Neural crest cell (in vitro differentiated cells): ENCODE measurements around the gene SEC16A. TPM values are rescaled to one million over a fixed set of nuclear protein-coding genes. Genes with fewer than 3 reads are reported as not detected.
A peak's percentile ranks its signal among the peaks of the same experiment; 100 is the strongest.

Experiments used
- DNase-seq: peaks from one replicate; pipeline ENCODE4 v3.0.0; 2021; ENCODE audit warnings: low read depth, mixed read lengths, low spot score
- H3K27ac Mint-ChIP-seq: one replicate; pipeline ENCODE4 v1.8.0; 2021; ENCODE audit warnings: mild to moderate bottlenecking, mixed read lengths; ENCODE audit not compliant: unreplicated experiment
- H3K27me3 Mint-ChIP-seq: 2 replicates; pipeline ENCODE4 v1.8.0; 2021; ENCODE audit warnings: low read depth, mild to moderate bottlenecking, mixed read lengths
- H3K36me3 Mint-ChIP-seq: 2 replicates; pipeline ENCODE4 v1.8.0; 2021; ENCODE audit warnings: low read depth, mild to moderate bottlenecking, mixed read lengths
- H3K4me1 Mint-ChIP-seq: 2 replicates; pipeline ENCODE4 v1.8.0; 2021; ENCODE audit warnings: mixed read lengths
- H3K4me3 Mint-ChIP-seq: one replicate; pipeline ENCODE4 v1.8.0; 2021; ENCODE audit warnings: mild to moderate bottlenecking, mixed read lengths
- H3K9me3 Mint-ChIP-seq: 2 replicates; pipeline ENCODE4 v1.8.0; 2021; ENCODE audit warnings: mixed read lengths
- CTCF ChIP-seq: fragments of 200-600 bp; sonication (generic); conservative IDR thresholded peaks from 2 replicates; pipeline ENCODE4 v1.5.0; 2021; ENCODE audit warnings: antibody characterized with exemption, mild to moderate bottlenecking
- total RNA-seq: library from RNA; stranded (reverse); gene quantifications from 2 replicates; pipeline ENCODE4 v1.2.1, GENCODE V29; 2021

SEC16A gene
- total RNA-seq, 1 donor from 2014 or later = 77.2 TPM

GRCh38 chr9:136433849-136434579 is 48.8 kb downstream of the SEC16A start:
- Mint-ChIP-seq H3K4me1 (peaks cover 22% of the 10 kb centered on the region), H3K27ac (no peak overlapping the region), H3K27me3 (no peaks in the 10 kb centered on the region), H3K9me3 (no peaks in the 10 kb centered on the region), H3K4me3 (no peak overlapping the region), H3K36me3 (no peaks in the 10 kb centered on the region)
- TF ChIP-seq CTCF = no peak
- DNase-seq = no peak

- TF ChIP-seq CTCF = no peak
- no peak for DNase-seq
- H3K27me3 Mint-ChIP-seq = no peaks in the 10 kb centered on the region
- H3K9me3 Mint-ChIP-seq = no peaks in the 10 kb centered on the region
- H3K4me3 Mint-ChIP-seq = no peak overlapping the region
- H3K36me3 Mint-ChIP-seq = no peaks in the 10 kb centered on the region
- H3K4me1 Mint-ChIP-seq = peaks cover 19% of the 10 kb centered on the region
- no peak overlapping the region for H3K27ac Mint-ChIP-seq
Measured at GRCh38 chr9:136433043-136433715, 49.7 kb downstream of the SEC16A start.

- no peaks in the 10 kb centered on the region for H3K27me3 Mint-ChIP-seq
- no peak overlapping the region for H3K27ac Mint-ChIP-seq
- H3K36me3 Mint-ChIP-seq = no peaks in the 10 kb centered on the region
- DNase-seq = no peak
- TF ChIP-seq CTCF = no peak
- no peak overlapping the region for H3K4me3 Mint-ChIP-seq
- peaks cover 13% of the 10 kb centered on the region for H3K4me1 Mint-ChIP-seq
- H3K9me3 Mint-ChIP-seq = no peaks in the 10 kb centered on the region
Measured at GRCh38 chr9:136432591-136432990, 50.2 kb downstream of the SEC16A start.

GRCh38 chr9:136431782-136432350 is 51.0 kb downstream of the SEC16A start:
- Mint-ChIP-seq H3K27ac (no peak overlapping the region), H3K4me1 (peaks cover 6% of the 10 kb centered on the region), H3K4me3 (no peak overlapping the region), H3K27me3 (no peaks in the 10 kb centered on the region), H3K36me3 (peaks cover under 1% of the 10 kb centered on the region), H3K9me3 (no peaks in the 10 kb centered on the region)
- no peak for TF ChIP-seq CTCF
- DNase-seq = no peak

- Mint-ChIP-seq H3K4me3 (peak overlapping the region; percentile 35), H3K4me1 (no peaks in the 10 kb centered on the region), H3K36me3 (peaks cover 3% of the 10 kb centered on the region), H3K27me3 (no peaks in the 10 kb centered on the region), H3K27ac (no peak overlapping the region), H3K9me3 (no peaks in the 10 kb centered on the region)
- TF ChIP-seq CTCF = no peak
- no peak for DNase-seq
Measured at GRCh38 chr9:136430588-136431234, 52.1 kb downstream of the SEC16A start.
